ENCODE results near the gene MCC. TPM values are rescaled to one million over a fixed set of nuclear protein-coding genes. Genes with fewer than 3 reads are reported as not detected.
"Not testable (repeated sequence)": the region's sequence is repeated elsewhere in the genome, so short reads cannot be mapped to it uniquely, and the experiment has no call there.

Gene MCC
- total RNA-seq, 1 donor from 2014 or later, result 47.7 TPM

- no peak for DNase-seq
Measured at GRCh38 chr5:113075019-113075418, 413.2 kb downstream of the MCC start.

- DNase-seq, result not testable (repeated sequence)
Measured at GRCh38 chr5:113073629-113074034, 414.6 kb downstream of the MCC start.

- no peak for DNase-seq
Measured at GRCh38 chr5:113071401-113071800, 416.9 kb downstream of the MCC start.

GRCh38 chr5:113070901-113071300, 417.4 kb downstream of the MCC start:
- DNase-seq, result no peak

GRCh38 chr5:113068559-113068958, 419.7 kb downstream of the MCC start:
- DNase-seq, result peak; percentile 10

- peak; percentile 83 for DNase-seq
Measured at GRCh38 chr5:113067635-113068344, 420.5 kb downstream of the MCC start.

- DNase-seq, result no peak
Measured at GRCh38 chr5:113065626-113066025, 422.6 kb downstream of the MCC start.

- DNase-seq, result no peak
Measured at GRCh38 chr5:113064806-113065205, 423.4 kb downstream of the MCC start.

- DNase-seq, result no peak
Measured at GRCh38 chr5:113063927-113064326, 424.3 kb downstream of the MCC start.

- DNase-seq, result no peak
Measured at GRCh38 chr5:113062869-113063508, 425.3 kb downstream of the MCC start.

- peak; percentile 71 for DNase-seq
Measured at GRCh38 chr5:113061846-113062780, 426.1 kb downstream of the MCC start.

- no peak for DNase-seq
Measured at GRCh38 chr5:113060408-113061025, 427.7 kb downstream of the MCC start.

GRCh38 chr5:113059232-113060040, 428.8 kb downstream of the MCC start:
- DNase-seq, result peak; percentile 79

GRCh38 chr5:113058706-113059226, 429.5 kb downstream of the MCC start:
- DNase-seq, result no peak

- DNase-seq, result no peak
Measured at GRCh38 chr5:113058269-113058668, 430.0 kb downstream of the MCC start.

GRCh38 chr5:113057557-113057984, 430.7 kb downstream of the MCC start:
- DNase-seq, result no peak

- no peak for DNase-seq
Measured at GRCh38 chr5:113056988-113057387, 431.3 kb downstream of the MCC start.

GRCh38 chr5:113054899-113055298, 433.4 kb downstream of the MCC start:
- DNase-seq, result no peak

- DNase-seq, result no peak
Measured at GRCh38 chr5:113053511-113053995, 434.7 kb downstream of the MCC start.

GRCh38 chr5:113052041-113052795, 436.0 kb downstream of the MCC start:
- no peak for DNase-seq
